MM.1S (cell line): ENCODE measurements around the gene CDCA5.

ENCODE experiments used
- DNase-seq: peaks from one replicate; pipeline ENCODE4 v3.0.0-alpha.2; 2015
- H2AFZ ChIP-seq: fragments of 300-600 bp; sonication (generic); 2 replicates; pipeline ENCODE4 v1.6.0; 2016; ENCODE audit warnings: antibody characterized with exemption, low read length
- H3F3A ChIP-seq: fragments of 300-600 bp; sonication (generic); 2 replicates; pipeline ENCODE4 v1.6.1; 2016; ENCODE audit warnings: mild to moderate bottlenecking, antibody characterized with exemption, low read length, moderate library complexity, mixed read lengths; ENCODE audit not compliant: insufficient read depth
- H3K27ac ChIP-seq: fragments of 300-600 bp; sonication (generic); 2 replicates; pipeline ENCODE4 v1.5.1; 2016; ENCODE audit warnings: mild to moderate bottlenecking, low read length
- H3K27me3 ChIP-seq: fragments of 300-600 bp; sonication (generic); replicated peaks from 2 replicates; pipeline ENCODE4 v1.6.0; 2016; ENCODE audit warnings: low read length; ENCODE audit not compliant: insufficient read depth
- H3K36me3 ChIP-seq: fragments of 300-600 bp; sonication (generic); replicated peaks from 2 replicates; pipeline ENCODE4 v1.6.1; 2016; ENCODE audit warnings: mild to moderate bottlenecking, low read length, mixed read lengths; ENCODE audit not compliant: insufficient read depth
- H3K4me1 ChIP-seq: fragments of 300-600 bp; sonication (generic); 2 replicates; pipeline ENCODE4 v1.6.1; 2016; ENCODE audit warnings: low read length, mixed read lengths
- H3K4me2 ChIP-seq: fragments of 300-600 bp; sonication (generic); 2 replicates; pipeline ENCODE4 v1.6.0; 2016; ENCODE audit warnings: low read depth, low read length
- H3K4me3 ChIP-seq: fragments of 300-600 bp; sonication (generic); 2 replicates; pipeline ENCODE4 v1.5.1; 2016; ENCODE audit warnings: low read length, mixed read lengths
- H3K79me2 ChIP-seq: fragments of 300-600 bp; sonication (generic); 2 replicates; pipeline ENCODE4 v1.6.1; 2016; ENCODE audit warnings: mixed run types, low read length, mixed read lengths
- H3K9ac ChIP-seq: fragments of 300-600 bp; sonication (generic); 2 replicates; pipeline ENCODE4 v1.6.1; 2016; ENCODE audit warnings: low read length, mixed read lengths
- H3K9me2 ChIP-seq: fragments of 300-600 bp; sonication (generic); replicated peaks from 2 replicates; pipeline ENCODE4 v1.6.1; 2016; ENCODE audit warnings: mild to moderate bottlenecking, low read length, mixed read lengths; ENCODE audit not compliant: insufficient read depth
- H3K9me3 ChIP-seq: fragments of 300-600 bp; sonication (generic); replicated peaks from 2 replicates; pipeline ENCODE4 v1.6.1; 2016; ENCODE audit warnings: mild to moderate bottlenecking, low read length, mixed read lengths; ENCODE audit not compliant: insufficient read depth
- H4K20me1 ChIP-seq: fragments of 300-600 bp; sonication (generic); 2 replicates; pipeline ENCODE4 v1.6.1; 2016; ENCODE audit warnings: mild to moderate bottlenecking, low read length, moderate library complexity, mixed read lengths; ENCODE audit not compliant: insufficient read depth
- EZH2 ChIP-seq: fragments of 300-600 bp; sonication (generic); optimal IDR thresholded peaks from 2 replicates; pipeline ENCODE3; 2017; ENCODE audit warnings: low read depth, mild to moderate bottlenecking, antibody characterized with exemption, low read length, mixed read lengths
- EZH2phosphoT487 ChIP-seq: fragments of 300-600 bp; sonication (generic); IDR thresholded peaks from 2 replicates; pipeline ENCODE4 v1.6.1; 2018; ENCODE audit warnings: antibody characterized with exemption, low read length
- TF ChIP-seq, protein P1 (sequence below): fragments of 300-600 bp; sonication (generic); IDR thresholded peaks from 2 replicates; pipeline ENCODE4 v1.5.1; 2016; ENCODE audit warnings: antibody characterized with exemption, low read length, mixed read lengths

Gene CDCA5

GRCh38 chr11:65114538-65115171 lies 30.8 kb upstream of the CDCA5 start:
- H3K4me1 ChIP-seq = peaks cover 28% of the 10 kb centered on the region
- H3K9me3 ChIP-seq = no peaks in the 10 kb centered on the region
- no peaks in the 10 kb centered on the region for H3K9me2 ChIP-seq
- H3K36me3 ChIP-seq = no peaks in the 10 kb centered on the region; the same call in 1 of the 2 replicates
- H3F3A ChIP-seq = peaks cover 38% of the 10 kb centered on the region
- no peak for DNase-seq
- H3K27ac ChIP-seq = no peak overlapping the region
- H3K4me3 ChIP-seq = no peak overlapping the region
- H3K79me2 ChIP-seq = peaks cover 23% of the 10 kb centered on the region
- no peak overlapping the region for H3K9ac ChIP-seq
- H2AFZ ChIP-seq = no peak overlapping the region
- TF ChIP-seq, protein P1, sequence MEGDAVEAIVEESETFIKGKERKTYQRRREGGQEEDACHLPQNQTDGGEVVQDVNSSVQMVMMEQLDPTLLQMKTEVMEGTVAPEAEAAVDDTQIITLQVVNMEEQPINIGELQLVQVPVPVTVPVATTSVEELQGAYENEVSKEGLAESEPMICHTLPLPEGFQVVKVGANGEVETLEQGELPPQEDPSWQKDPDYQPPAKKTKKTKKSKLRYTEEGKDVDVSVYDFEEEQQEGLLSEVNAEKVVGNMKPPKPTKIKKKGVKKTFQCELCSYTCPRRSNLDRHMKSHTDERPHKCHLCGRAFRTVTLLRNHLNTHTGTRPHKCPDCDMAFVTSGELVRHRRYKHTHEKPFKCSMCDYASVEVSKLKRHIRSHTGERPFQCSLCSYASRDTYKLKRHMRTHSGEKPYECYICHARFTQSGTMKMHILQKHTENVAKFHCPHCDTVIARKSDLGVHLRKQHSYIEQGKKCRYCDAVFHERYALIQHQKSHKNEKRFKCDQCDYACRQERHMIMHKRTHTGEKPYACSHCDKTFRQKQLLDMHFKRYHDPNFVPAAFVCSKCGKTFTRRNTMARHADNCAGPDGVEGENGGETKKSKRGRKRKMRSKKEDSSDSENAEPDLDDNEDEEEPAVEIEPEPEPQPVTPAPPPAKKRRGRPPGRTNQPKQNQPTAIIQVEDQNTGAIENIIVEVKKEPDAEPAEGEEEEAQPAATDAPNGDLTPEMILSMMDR = no peak
- TF ChIP-seq EZH2 (no peak), EZH2phosphoT487 (no peak)
- no peak overlapping the region for H3K4me2 ChIP-seq
- no peaks in the 10 kb centered on the region for H3K27me3 ChIP-seq
- no peaks in the 10 kb centered on the region for H4K20me1 ChIP-seq

DNA sequence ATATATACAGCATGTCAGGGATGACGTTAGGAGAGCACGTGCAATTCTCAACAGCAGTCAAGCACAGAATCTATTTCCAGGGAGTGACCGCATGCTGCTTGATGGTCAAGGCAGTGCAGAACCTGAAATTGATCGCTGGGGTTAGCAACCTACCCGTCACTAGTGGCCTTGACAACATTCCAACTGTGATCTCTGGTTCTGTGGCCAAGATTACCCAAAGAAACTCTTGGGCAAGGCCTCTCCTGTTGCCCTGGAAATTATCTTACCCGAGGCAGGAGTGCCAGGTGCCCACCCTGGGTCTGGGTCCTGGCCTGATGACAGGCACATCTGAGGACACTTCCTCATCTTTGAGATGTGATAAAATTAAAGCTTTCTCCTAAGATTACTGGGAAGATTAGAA lies 30.0 kb upstream of the CDCA5 start:
- no peak overlapping the region for H3K4me2 ChIP-seq
- H4K20me1 ChIP-seq = no peaks in the 10 kb centered on the region
- no peaks in the 10 kb centered on the region; the same call in 1 of the 2 replicates for H3K36me3 ChIP-seq
- peaks cover 27% of the 10 kb centered on the region for H3K4me1 ChIP-seq
- H3K27ac ChIP-seq = no peak overlapping the region
- DNase-seq = no peak
- TF ChIP-seq, protein P1 = no peak
- TF ChIP-seq EZH2phosphoT487 (no peak), EZH2 (no peak)
- peaks cover 22% of the 10 kb centered on the region for H3K79me2 ChIP-seq
- H2AFZ ChIP-seq = no peak overlapping the region
- peaks cover 34% of the 10 kb centered on the region for H3F3A ChIP-seq
- no peaks in the 10 kb centered on the region for H3K9me2 ChIP-seq
- no peaks in the 10 kb centered on the region for H3K9me3 ChIP-seq
- H3K27me3 ChIP-seq = no peaks in the 10 kb centered on the region
- no peak overlapping the region for H3K4me3 ChIP-seq
- H3K9ac ChIP-seq = no peak overlapping the region

- Histone ChIP-seq H3K9me2 (no peaks in the 10 kb centered on the region), H4K20me1 (no peaks in the 10 kb centered on the region), H3K9me3 (no peaks in the 10 kb centered on the region), H3F3A (peaks cover 29% of the 10 kb centered on the region), H3K9ac (peak overlapping the region; percentile 57; the same call in 1 of the 2 replicates), H3K27me3 (no peaks in the 10 kb centered on the region), H3K36me3 (no peaks in the 10 kb centered on the region; the same call in 1 of the 2 replicates), H3K4me1 (peaks cover 27% of the 10 kb centered on the region), H3K79me2 (peaks cover 22% of the 10 kb centered on the region), H3K4me2 (peak overlapping the region; percentile 85; the same call in 1 of the 2 replicates), H3K4me3 (peak overlapping the region; percentile 57), H3K27ac (no peak overlapping the region), H2AFZ (0 out of 2 replicates have a peak overlapping the region, but pooled peaks have one; percentile 54)
- TF ChIP-seq, protein P1 = no peak
- no peak for TF ChIP-seq EZH2phosphoT487
- no peak for TF ChIP-seq EZH2
- DNase-seq = no peak
Measured at GRCh38 chr11:65113361-65113756, 29.5 kb upstream of the CDCA5 start.
